Mesodermal cell (in vitro differentiated cells): ENCODE results near the gene TBC1D22A.

Experiments
- H3K27ac ChIP-seq: 2 replicates; pipeline ENCODE4 v1.7.0; 2013; ENCODE audit warnings: mild to moderate bottlenecking, low read depth, low read length, moderate library complexity; ENCODE audit not compliant: severe bottlenecking
- H3K36me3 ChIP-seq: 2 replicates; pipeline ENCODE4 v1.7.1; 2013; ENCODE audit warnings: mild to moderate bottlenecking, low read length, moderate library complexity; ENCODE audit not compliant: control insufficient read depth, insufficient read depth
- H3K4me1 ChIP-seq: one replicate; pipeline ENCODE4 v1.7.1; 2013; ENCODE audit warnings: mild to moderate bottlenecking, low read length; ENCODE audit not compliant: insufficient read depth, control insufficient read depth, poor library complexity, severe bottlenecking
- H3K4me3 ChIP-seq: 2 replicates; pipeline ENCODE4 v1.7.0; 2013; ENCODE audit warnings: low read length, control low read depth, mild to moderate bottlenecking; ENCODE audit not compliant: insufficient read depth, poor library complexity, severe bottlenecking; ENCODE audit errors: extremely low read depth
- H3K9me3 ChIP-seq: 2 replicates; pipeline ENCODE4 v1.7.1; 2013; ENCODE audit warnings: mild to moderate bottlenecking, low read length, moderate library complexity; ENCODE audit not compliant: control insufficient read depth
- WGBS, 2 experiments: methylation state at CpG; one replicate each; pipeline ENCODE4 v1.1.5; 2013; ENCODE audit warnings: missing lambda C conversion rate in 2 of 2; ENCODE audit not compliant: insufficient coverage in 2 of 2; 5-methylcytosine and 5-hydroxymethylcytosine counted together

Gene TBC1D22A

DNA sequence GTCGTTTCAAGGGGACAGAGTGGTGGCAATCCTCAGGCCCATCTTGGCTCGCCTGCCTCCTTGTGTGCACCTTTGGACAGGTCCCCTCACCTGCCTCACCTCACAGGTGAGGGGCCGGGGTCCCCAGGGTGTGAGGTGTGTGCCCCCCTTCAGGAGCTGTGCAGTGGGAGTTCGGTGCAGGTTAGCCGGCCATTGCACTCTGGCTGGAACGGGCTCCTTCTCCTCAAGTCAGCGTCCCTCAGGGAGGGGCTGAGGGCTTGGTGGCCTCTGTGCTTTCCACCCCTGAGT is 269.1 kb downstream of the TBC1D22A start:
- Histone ChIP-seq H3K4me1 (no peaks in the 10 kb centered on the region), H3K9me3 (no peaks in the 10 kb centered on the region), H3K4me3 (no peak overlapping the region), H3K27ac (no peak overlapping the region), H3K36me3 (no peaks in the 10 kb centered on the region)
- 91 to 94% methylated on average over 7 of the region's 7 CpGs for WGBS, 2 experiments

DNA sequence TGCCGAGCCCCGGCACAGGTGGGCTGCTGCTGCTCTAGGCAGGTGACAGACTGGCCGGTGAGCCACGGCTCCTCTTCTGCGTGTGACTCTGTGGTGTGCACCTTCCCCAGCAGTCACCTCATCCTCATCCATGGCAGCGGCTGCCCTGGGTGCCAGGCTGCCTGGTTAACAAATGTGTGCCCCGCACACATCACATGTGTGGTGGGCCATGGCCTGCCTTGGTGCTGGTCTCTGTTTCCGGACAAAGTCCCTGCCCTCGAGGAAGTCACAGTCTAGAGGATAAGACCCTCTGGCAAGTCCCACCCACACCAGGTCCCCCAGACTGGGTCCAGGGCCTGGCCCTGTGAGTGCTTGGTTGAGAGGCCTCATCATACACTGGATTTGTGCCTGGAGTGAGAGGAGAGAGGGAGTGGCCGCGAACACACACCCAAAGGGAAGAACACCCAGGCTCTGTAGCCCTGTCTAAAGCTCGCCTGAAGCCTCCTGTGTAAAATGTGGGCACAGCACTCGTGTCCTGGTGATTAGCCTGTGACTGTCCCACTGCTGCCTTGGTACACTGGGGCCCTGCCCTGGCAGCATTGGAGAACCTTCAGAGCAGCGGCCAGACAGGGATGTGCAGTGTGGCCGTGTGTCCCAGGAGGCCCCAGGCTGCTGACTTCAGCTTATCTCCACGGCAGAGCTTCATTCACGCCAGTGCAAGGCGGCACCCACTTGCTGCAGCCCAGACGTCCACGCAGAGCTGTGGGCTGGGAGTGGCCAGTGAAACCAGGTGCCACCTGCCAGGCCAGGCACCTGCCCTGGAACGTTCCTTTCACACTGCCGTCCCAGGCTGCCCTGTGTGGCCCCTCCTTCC is 269.9 kb downstream of the TBC1D22A start:
- Histone ChIP-seq H3K4me3 (no peak overlapping the region), H3K36me3 (no peaks in the 10 kb centered on the region), H3K4me1 (no peaks in the 10 kb centered on the region), H3K27ac (no peak overlapping the region), H3K9me3 (no peaks in the 10 kb centered on the region)
- WGBS, 2 experiments = 92 to 94% methylated on average over 18 of the region's 22 CpGs

DNA sequence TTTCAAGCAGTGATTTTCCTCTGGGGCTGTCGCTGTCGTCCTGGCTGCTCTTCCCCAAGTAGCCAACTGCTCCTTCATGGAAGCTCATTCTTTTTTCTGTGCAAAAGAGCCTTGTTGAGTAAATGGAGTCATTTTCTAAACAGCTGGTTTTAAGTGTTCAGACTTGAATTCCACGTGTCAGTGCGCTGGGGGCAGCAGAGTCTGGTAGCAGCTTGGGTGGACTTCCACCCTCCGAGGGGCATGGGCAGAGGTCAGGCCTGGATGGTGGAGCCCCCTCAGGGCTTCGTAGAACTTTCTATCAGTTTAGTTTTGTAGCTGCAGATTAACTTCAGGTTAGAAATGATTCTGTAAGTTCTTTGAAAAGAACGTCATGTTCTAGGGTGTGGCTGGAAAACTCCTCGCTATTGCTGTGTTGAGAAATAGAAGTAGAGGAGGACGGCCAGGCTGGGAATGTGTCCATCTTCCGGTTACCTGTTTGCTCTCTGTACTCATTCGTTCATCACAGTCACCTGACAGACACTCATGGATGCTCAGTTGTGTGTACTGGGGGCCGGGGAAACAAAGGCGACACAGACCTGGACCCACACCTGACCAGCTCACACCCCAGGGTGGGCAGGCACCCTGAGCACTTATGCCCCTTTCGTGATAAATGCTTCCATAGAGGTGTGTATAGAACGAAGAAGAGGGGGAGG is 270.7 kb downstream of the TBC1D22A start:
- no peaks in the 10 kb centered on the region for H3K36me3 ChIP-seq
- no peak overlapping the region for H3K27ac ChIP-seq
- WGBS, 2 experiments = 85 to 88% methylated on average over 12 to 13 of the region's 15 CpGs
- H3K4me3 ChIP-seq = no peak overlapping the region
- no peaks in the 10 kb centered on the region for H3K9me3 ChIP-seq
- H3K4me1 ChIP-seq = peaks cover 2% of the 10 kb centered on the region

DNA sequence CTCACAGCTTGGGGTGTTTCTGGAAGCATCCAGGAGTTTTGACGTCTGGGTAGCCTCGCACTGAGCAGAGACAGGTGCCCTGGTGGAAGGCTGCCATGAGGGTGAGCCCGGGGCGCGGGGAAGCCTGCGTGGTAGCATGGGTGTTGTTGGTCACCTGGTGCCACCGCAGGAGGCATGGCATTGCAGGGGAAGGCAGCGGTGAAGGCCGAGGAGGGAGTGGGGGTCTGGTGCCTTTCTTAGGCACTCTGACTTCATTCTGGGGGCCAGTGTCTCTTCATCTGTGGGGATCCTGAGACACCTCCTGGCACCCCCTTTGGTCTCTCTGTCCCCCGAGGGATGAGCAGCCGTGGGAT is 271.2 kb downstream of the TBC1D22A start:
- Histone ChIP-seq H3K4me3 (no peak overlapping the region), H3K27ac (no peak overlapping the region), H3K4me1 (peaks cover 5% of the 10 kb centered on the region), H3K36me3 (no peaks in the 10 kb centered on the region), H3K9me3 (no peaks in the 10 kb centered on the region)
- 92 to 96% methylated on average over 9 to 11 of the region's 11 CpGs for WGBS, 2 experiments

DNA sequence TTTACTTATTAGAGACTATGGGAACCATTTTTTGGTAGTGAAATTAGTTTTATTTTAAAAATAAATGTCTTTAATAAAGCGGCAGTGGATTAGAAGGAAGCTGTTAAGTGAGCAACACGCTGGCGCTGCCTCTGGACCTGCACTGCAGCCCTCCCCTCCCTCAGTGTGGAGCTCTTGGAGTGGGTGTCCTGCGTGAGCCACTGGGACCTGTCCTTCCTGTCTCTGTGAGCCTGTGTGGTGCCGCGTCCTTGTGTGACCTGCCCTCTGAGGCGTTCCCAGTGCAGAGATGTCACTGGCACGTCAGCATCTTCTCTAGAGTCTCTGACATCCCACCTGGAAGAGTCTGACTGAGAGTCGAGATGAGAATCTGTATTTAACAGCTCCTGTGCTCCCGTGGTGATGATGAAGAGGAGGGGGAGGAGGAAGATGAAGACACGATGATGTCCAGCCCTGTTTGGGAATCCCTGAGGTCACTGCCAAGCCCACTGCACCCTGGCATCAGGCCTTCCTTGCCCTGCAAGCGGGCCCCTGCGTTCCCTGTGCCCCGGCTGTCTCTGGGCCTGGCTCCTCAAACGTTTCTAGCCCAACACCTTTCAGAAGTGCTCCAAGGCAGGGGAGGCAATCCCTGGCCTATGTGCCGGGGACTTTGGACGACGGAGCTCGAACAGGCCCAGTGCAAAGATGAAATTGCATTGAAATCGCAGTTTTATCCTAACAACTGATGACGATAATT is 271.8 kb downstream of the TBC1D22A start:
- H3K4me1 ChIP-seq = peaks cover 5% of the 10 kb centered on the region
- no peaks in the 10 kb centered on the region for H3K9me3 ChIP-seq
- 78 to 88% methylated on average over 13 to 19 of the region's 21 CpGs for WGBS, 2 experiments
- H3K36me3 ChIP-seq = no peaks in the 10 kb centered on the region
- H3K4me3 ChIP-seq = no peak overlapping the region
- H3K27ac ChIP-seq = no peak overlapping the region

DNA sequence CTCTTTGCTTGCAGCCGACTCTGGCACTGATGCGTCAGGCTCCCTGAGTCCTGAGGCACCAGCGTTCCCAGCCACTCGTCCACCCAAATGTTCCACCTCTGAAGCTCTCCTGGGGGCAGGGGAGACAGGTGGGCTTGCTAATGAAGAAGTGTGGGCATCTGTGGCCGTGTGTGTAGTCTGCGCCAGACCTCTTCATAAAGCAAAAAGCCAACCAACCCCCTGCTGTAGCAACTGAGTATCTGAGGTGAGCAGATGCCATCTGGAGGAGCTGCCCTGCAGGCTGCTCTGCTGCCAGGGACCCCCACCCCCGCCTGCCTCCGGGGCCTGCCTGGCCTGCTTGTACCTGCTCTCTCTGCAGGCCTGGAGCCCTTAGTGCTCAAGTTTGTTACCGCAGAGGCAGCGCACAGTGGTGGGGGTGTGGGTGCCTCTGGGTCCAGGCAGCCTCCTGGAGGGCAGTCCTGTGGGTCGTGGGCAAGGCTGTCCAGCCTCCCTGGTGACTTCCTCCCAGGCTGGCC is 272.5 kb downstream of the TBC1D22A start:
- Histone ChIP-seq H3K4me3 (no peak overlapping the region), H3K4me1 (peaks cover 5% of the 10 kb centered on the region), H3K36me3 (no peaks in the 10 kb centered on the region), H3K9me3 (no peaks in the 10 kb centered on the region), H3K27ac (no peak overlapping the region)
- 76 to 97% methylated on average over 7 to 8 of the region's 11 CpGs for WGBS, 2 experiments

DNA sequence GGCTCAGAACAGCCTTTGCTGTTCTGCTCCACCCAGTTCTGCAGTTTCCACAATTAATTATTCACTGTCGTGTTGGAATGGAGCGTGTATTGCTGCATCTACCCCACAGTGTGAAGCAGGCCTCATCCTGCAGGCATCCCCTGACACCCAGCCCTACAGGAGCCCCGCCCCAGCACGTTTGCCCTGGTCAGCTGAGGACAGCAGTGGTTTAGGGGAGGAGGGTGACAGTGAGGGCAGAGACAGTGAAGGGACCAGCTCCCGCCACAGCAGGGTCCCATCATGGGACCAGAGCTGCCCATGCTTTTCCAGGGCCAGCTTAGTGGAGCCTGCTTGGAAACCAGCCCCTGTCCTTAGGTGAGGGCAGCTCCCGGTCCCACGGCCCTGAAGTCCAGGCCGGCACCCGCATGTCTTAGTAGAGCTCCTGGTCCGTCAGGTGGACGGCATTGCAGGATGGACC is 273.0 kb downstream of the TBC1D22A start:
- no peak overlapping the region for H3K4me3 ChIP-seq
- H3K36me3 ChIP-seq = no peaks in the 10 kb centered on the region
- H3K4me1 ChIP-seq = peaks cover 5% of the 10 kb centered on the region
- 82 to 90% methylated on average over 11 of the region's 11 CpGs for WGBS, 2 experiments
- H3K9me3 ChIP-seq = no peaks in the 10 kb centered on the region
- no peak overlapping the region for H3K27ac ChIP-seq

DNA sequence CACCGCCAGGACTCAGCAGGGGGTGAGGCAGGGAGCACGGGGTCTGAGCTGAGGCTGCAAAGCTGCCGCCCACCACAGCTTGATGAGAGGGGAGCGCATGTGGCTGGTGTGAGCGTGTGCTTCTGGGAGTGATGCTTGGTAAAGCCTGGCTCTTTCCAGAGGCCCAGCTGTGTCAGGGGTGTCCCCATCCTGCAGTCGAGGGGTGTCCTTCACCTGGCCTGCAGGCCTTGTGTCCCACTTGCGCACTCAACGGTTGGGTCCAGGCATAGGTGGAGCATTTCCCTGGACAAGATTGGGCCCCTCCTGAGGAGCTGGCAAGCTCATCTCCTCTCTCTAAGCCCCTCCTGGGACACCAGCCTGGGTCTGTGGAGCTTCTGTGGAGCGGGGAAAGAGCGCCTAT is 273.9 kb downstream of the TBC1D22A start:
- Histone ChIP-seq H3K9me3 (no peaks in the 10 kb centered on the region), H3K27ac (no peak overlapping the region), H3K4me3 (no peak overlapping the region), H3K4me1 (peaks cover 5% of the 10 kb centered on the region), H3K36me3 (no peaks in the 10 kb centered on the region)
- WGBS, 2 experiments = 87 to 94% methylated on average over 9 of the region's 10 CpGs

DNA sequence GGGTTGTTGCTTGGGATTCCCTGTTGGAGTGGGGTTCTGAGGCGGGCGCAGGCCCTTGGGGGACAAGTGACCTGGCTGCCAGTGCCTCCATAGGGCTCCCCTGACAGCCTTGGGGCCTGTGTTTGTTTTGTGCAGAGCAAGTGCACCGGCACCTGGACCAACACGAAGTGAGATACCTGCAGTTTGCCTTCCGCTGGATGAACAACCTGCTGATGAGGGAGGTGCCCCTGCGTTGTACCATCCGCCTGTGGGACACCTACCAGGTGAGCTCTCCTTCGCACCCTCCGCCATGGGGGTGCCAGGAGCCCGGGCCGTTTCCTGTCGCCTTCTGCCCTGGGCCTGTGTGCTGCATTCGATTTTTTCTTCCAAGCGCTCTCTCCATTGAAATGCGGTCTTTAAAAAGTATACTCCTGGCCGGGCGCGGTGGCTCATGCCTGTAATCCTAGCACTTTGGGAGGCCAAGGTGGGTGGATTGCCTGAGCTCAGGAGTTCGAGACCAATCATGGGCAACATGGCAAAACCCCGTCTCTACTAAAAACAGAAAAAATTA is 274.6 kb downstream of the TBC1D22A start:
- peaks cover 5% of the 10 kb centered on the region for H3K4me1 ChIP-seq
- H3K36me3 ChIP-seq = no peaks in the 10 kb centered on the region
- WGBS, 2 experiments = 95 to 96% methylated on average over 15 to 17 of the region's 20 CpGs
- H3K4me3 ChIP-seq = no peak overlapping the region
- no peak overlapping the region for H3K27ac ChIP-seq
- no peaks in the 10 kb centered on the region for H3K9me3 ChIP-seq

DNA sequence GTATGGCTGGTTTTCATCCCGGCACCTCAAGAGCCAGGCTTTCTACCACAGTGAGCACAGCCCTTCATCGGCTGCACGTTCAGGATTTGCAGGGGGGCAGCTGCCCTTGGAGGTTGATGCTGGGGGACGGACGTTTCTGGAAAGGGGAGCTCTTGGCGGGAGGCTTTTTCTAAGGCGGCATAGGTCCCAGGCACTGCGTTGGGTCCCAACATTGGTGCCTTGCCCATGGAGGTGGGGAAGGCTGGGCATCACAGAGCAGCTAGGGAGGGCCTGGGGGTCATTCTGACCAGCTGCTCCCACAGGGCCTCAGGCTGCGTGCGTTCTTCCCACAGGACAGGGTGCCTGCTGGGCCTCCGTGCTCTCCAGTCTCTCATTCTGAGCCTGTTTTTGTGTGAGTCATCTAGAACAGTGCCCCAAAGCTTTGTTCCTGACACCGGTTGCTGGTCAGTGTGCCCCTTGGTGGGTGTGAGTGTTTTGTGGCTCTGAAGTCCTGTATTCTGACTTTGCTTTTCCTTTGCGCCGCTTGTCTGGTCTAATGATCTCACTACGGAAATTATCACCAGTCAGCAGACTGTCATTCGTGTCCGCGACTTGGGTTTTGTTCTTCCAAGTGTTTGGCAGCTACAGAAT is 275.9 kb downstream of the TBC1D22A start:
- Histone ChIP-seq H3K4me1 (peaks cover 5% of the 10 kb centered on the region), H3K36me3 (no peaks in the 10 kb centered on the region), H3K4me3 (no peak overlapping the region), H3K27ac (peak overlapping the region; percentile 25), H3K9me3 (no peaks in the 10 kb centered on the region)
- 87 to 89% methylated on average over 18 of the region's 18 CpGs for WGBS, 2 experiments
